Measurements from ENCODE around the gene SLC27A6.

GRCh38 chr5:129019401-129019908 is 54.2 kb downstream of the SLC27A6 start:
- no peak for TF ChIP-seq CTCF (IDR thresholded peaks at IDR 0.05)
- TF ChIP-seq POLR2A (IDR thresholded peaks at IDR 0.05) = no peak

All from thyroid gland (tissue), 4 donors.